MM.1S (cell line): ENCODE results near the gene NCAPD3.
"Not testable (repeated sequence)": the region's sequence is repeated elsewhere in the genome, so short reads cannot be mapped to it uniquely, and the experiment has no call there.

Source experiments
- DNase-seq: peaks from one replicate; pipeline ENCODE4 v3.0.0-alpha.2; 2015
- H2AFZ ChIP-seq: fragments of 300-600 bp; sonication (generic); 2 replicates; pipeline ENCODE4 v1.6.0; 2016; ENCODE audit warnings: antibody characterized with exemption, low read length
- H3F3A ChIP-seq: fragments of 300-600 bp; sonication (generic); 2 replicates; pipeline ENCODE4 v1.6.1; 2016; ENCODE audit warnings: mild to moderate bottlenecking, antibody characterized with exemption, low read length, moderate library complexity, mixed read lengths; ENCODE audit not compliant: insufficient read depth
- H3K27ac ChIP-seq: fragments of 300-600 bp; sonication (generic); 2 replicates; pipeline ENCODE4 v1.5.1; 2016; ENCODE audit warnings: mild to moderate bottlenecking, low read length
- H3K27me3 ChIP-seq: fragments of 300-600 bp; sonication (generic); replicated peaks from 2 replicates; pipeline ENCODE4 v1.6.0; 2016; ENCODE audit warnings: low read length; ENCODE audit not compliant: insufficient read depth
- H3K36me3 ChIP-seq: fragments of 300-600 bp; sonication (generic); replicated peaks from 2 replicates; pipeline ENCODE4 v1.6.1; 2016; ENCODE audit warnings: mild to moderate bottlenecking, low read length, mixed read lengths; ENCODE audit not compliant: insufficient read depth
- H3K4me1 ChIP-seq: fragments of 300-600 bp; sonication (generic); 2 replicates; pipeline ENCODE4 v1.6.1; 2016; ENCODE audit warnings: low read length, mixed read lengths
- H3K4me2 ChIP-seq: fragments of 300-600 bp; sonication (generic); 2 replicates; pipeline ENCODE4 v1.6.0; 2016; ENCODE audit warnings: low read depth, low read length
- H3K4me3 ChIP-seq: fragments of 300-600 bp; sonication (generic); 2 replicates; pipeline ENCODE4 v1.5.1; 2016; ENCODE audit warnings: low read length, mixed read lengths
- H3K79me2 ChIP-seq: fragments of 300-600 bp; sonication (generic); 2 replicates; pipeline ENCODE4 v1.6.1; 2016; ENCODE audit warnings: mixed run types, low read length, mixed read lengths
- H3K9ac ChIP-seq: fragments of 300-600 bp; sonication (generic); 2 replicates; pipeline ENCODE4 v1.6.1; 2016; ENCODE audit warnings: low read length, mixed read lengths
- H3K9me2 ChIP-seq: fragments of 300-600 bp; sonication (generic); replicated peaks from 2 replicates; pipeline ENCODE4 v1.6.1; 2016; ENCODE audit warnings: mild to moderate bottlenecking, low read length, mixed read lengths; ENCODE audit not compliant: insufficient read depth
- H3K9me3 ChIP-seq: fragments of 300-600 bp; sonication (generic); replicated peaks from 2 replicates; pipeline ENCODE4 v1.6.1; 2016; ENCODE audit warnings: mild to moderate bottlenecking, low read length, mixed read lengths; ENCODE audit not compliant: insufficient read depth
- H4K20me1 ChIP-seq: fragments of 300-600 bp; sonication (generic); 2 replicates; pipeline ENCODE4 v1.6.1; 2016; ENCODE audit warnings: mild to moderate bottlenecking, low read length, moderate library complexity, mixed read lengths; ENCODE audit not compliant: insufficient read depth
- CTCF ChIP-seq: fragments of 300-600 bp; sonication (generic); IDR thresholded peaks from 2 replicates; pipeline ENCODE4 v1.5.1; 2016; ENCODE audit warnings: antibody characterized with exemption, low read length, mixed read lengths
- EZH2 ChIP-seq: fragments of 300-600 bp; sonication (generic); optimal IDR thresholded peaks from 2 replicates; pipeline ENCODE3; 2017; ENCODE audit warnings: low read depth, mild to moderate bottlenecking, antibody characterized with exemption, low read length, mixed read lengths
- EZH2phosphoT487 ChIP-seq: fragments of 300-600 bp; sonication (generic); IDR thresholded peaks from 2 replicates; pipeline ENCODE4 v1.6.1; 2018; ENCODE audit warnings: antibody characterized with exemption, low read length

Gene NCAPD3

DNA sequence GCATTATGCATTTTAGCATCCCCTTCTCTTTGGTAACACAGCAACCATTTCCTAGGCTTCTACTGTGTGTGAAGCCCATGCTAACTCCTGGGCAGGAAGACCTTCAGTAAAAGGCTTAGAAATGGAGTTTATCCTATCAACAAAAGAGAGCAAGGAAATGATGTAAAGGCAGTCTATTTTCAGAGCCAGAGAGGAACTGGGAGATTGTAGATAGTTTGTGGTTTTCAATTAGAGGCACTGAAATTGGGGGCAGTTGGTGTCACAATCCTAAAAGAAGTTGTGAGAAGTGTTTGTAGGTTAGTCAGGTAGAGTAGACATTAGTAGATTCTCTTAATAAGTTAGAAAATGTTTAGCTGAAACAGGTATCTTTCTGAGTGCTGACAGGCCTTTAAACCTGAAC is 36.7 kb upstream of the NCAPD3 start:
- Histone ChIP-seq H3K4me1 (peaks cover 22% of the 10 kb centered on the region), H4K20me1 (no peaks in the 10 kb centered on the region), H3K4me3 (no peak overlapping the region), H3K27me3 (no peaks in the 10 kb centered on the region), H3K9me3 (no peaks in the 10 kb centered on the region), H3K36me3 (no peaks in the 10 kb centered on the region), H3K4me2 (peak overlapping the region; percentile 38; the same call in 1 of the 2 replicates), H2AFZ (no peak overlapping the region), H3K9ac (peak overlapping the region; percentile 7; the same call in 1 of the 2 replicates), H3K27ac (peak overlapping the region; percentile 49; the same call in 1 of the 2 replicates), H3K79me2 (peaks cover 10% of the 10 kb centered on the region), H3F3A (no peaks in the 10 kb centered on the region), H3K9me2 (no peaks in the 10 kb centered on the region)
- TF ChIP-seq EZH2phosphoT487 (no peak), EZH2 (no peak), CTCF (no peak)
- DNase-seq = no peak

DNA sequence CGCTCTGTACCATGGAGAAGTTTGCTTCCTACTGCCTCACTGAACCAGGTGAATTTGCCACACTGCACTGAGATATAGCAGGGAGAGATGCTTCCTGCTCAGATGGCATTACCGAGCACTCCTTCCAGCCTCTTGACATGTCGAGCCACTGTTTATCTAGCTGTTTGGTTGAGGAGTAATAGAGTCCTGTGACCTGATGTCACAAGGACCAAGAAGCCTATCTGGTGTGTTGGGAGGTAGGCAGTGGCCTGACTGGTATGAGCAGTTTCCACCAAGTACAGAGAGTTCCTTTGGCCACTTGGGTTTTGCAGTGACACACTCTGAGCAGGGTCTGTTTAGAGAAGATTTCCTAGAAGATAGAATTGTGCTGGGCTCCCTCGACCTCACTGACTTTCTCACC is 34.8 kb upstream of the NCAPD3 start:
- TF ChIP-seq EZH2 (no peak), CTCF (no peak), EZH2phosphoT487 (no peak)
- no peaks in the 10 kb centered on the region for H3K9me2 ChIP-seq
- no peaks in the 10 kb centered on the region for H3K36me3 ChIP-seq
- no peaks in the 10 kb centered on the region for H3K27me3 ChIP-seq
- H2AFZ ChIP-seq = no peak overlapping the region
- peaks cover 30% of the 10 kb centered on the region for H3K79me2 ChIP-seq
- no peak overlapping the region for H3K9ac ChIP-seq
- H3K4me2 ChIP-seq = no peak overlapping the region
- no peaks in the 10 kb centered on the region for H4K20me1 ChIP-seq
- H3K27ac ChIP-seq = no peak overlapping the region
- no peak for DNase-seq
- H3F3A ChIP-seq = no peaks in the 10 kb centered on the region
- peaks cover 26% of the 10 kb centered on the region for H3K4me1 ChIP-seq
- no peaks in the 10 kb centered on the region for H3K9me3 ChIP-seq
- H3K4me3 ChIP-seq = no peak overlapping the region

DNA sequence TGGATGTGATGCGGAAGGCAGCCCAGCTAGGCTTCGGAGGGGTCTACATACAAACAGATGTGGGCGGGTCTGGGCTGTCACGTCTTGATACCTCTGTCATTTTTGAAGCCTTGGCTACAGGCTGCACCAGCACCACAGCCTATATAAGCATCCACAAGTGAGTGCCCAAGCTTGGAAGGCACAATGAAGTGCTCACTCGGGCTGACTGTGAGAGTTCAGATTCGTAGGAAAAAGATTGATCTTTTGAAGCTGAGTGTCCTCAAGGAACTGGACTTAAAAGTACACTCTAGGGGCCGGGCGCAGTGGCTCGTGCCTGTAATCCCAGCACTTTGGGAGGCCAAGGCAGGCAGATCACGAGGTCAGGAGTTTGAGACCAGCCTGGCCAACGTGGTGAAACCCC is 33.3 kb upstream of the NCAPD3 start:
- Histone ChIP-seq H3K9me3 (no peaks in the 10 kb centered on the region), H3K27ac (no peak overlapping the region), H3K36me3 (no peaks in the 10 kb centered on the region), H3K9ac (no peak overlapping the region), H3K4me2 (no peak overlapping the region), H3K79me2 (peaks cover 35% of the 10 kb centered on the region), H4K20me1 (no peaks in the 10 kb centered on the region), H3K9me2 (no peaks in the 10 kb centered on the region), H3K4me3 (no peak overlapping the region), H3K4me1 (peaks cover 26% of the 10 kb centered on the region), H3K27me3 (no peaks in the 10 kb centered on the region), H3F3A (no peaks in the 10 kb centered on the region), H2AFZ (no peak overlapping the region)
- TF ChIP-seq EZH2 (no peak), CTCF (no peak), EZH2phosphoT487 (no peak)
- DNase-seq = no peak

DNA sequence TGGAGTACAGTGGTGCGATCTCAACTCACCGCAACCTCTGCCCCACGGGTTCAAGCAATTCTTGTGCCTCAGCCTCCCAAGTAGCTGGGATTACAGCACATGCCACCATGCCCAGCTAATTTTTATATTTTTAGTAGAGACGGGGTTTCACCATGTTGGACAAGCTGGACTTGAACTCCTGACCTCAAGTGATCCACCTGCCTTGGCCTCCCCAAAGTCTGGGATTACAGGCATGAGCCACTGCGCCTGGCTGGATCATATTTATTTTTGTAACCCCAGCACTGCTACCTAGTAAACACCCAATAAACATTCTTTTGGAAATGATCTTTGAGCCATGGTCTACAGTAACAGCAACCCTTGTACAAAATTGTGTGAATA is 31.4 kb upstream of the NCAPD3 start:
- H4K20me1 ChIP-seq, H3K27ac ChIP-seq, H3K4me3 ChIP-seq, H3K27me3 ChIP-seq, H3K9me2 ChIP-seq, H3K9me3 ChIP-seq, H3K9ac ChIP-seq, H3F3A ChIP-seq, H2AFZ ChIP-seq, DNase-seq, H3K36me3 ChIP-seq, H3K4me2 ChIP-seq: not testable (repeated sequence)
- H3K4me1 ChIP-seq = peaks cover 17% of the 10 kb centered on the region
- H3K79me2 ChIP-seq = peaks cover 40% of the 10 kb centered on the region
